DMS 273 treated with DMSO at 0.1 percent for 48 hours (cell line): ENCODE results near the gene NID1.
"Not testable (repeated sequence)": the region's sequence is repeated elsewhere in the genome, so short reads cannot be mapped to it uniquely, and the experiment has no call there.

ENCODE experiments used
- DNase-seq: peaks from one replicate; lab custom pipeline; 2025; lab: John Stamatoyannopoulos, UW

Gene NID1

DNA sequence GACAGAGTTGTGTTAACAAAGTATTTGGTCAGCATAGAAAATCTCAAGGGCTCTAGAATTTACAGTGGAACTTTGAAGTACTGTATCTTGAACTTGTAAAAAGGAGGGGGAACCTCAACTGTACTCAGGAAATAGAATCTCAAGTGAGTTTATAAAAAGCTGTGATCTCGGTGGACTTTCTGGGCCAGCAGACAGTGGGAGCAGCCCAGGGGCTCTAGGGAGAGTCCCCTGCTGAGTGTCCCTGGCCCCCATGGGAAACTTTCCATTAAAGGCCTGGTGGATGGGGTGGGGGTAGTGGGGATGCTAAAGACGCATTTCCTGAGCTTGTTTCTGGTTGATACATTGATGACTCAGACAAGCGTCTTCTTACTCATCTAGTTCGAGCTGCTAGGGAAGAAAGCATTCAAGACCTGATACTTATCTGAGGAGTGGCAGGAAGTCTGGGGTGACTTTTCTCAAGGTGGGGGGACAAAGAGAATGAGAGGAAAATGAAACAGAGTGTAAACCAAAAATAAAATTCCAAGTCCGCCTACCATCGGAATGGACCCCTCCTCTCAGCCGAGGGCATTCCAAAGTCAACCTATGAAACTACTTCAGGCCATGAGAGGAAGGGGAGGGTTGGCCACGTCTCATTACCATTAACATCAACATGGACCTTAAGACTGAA lies 65.5 kb downstream of the NID1 start:
- no peak for DNase-seq

DNA sequence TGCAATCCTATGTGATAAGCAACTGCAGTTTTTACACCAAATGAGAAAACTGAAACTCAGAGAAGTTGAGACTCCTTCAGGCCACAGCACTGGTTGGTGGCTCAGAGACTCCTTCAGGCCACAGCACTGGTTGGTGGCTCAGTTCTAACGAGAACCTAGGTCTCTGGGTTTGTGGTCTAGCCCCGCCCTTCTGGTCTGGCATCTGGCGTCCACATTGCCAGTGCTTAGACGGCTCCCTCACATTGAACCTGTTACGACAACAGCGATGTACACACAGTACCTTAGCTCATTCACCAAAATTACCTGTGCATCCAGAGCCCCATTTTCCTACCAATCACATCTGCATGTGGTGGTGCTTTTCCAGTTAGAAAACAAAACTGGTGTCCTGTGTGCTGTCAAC lies 66.1 kb downstream of the NID1 start:
- no peak for DNase-seq

DNA sequence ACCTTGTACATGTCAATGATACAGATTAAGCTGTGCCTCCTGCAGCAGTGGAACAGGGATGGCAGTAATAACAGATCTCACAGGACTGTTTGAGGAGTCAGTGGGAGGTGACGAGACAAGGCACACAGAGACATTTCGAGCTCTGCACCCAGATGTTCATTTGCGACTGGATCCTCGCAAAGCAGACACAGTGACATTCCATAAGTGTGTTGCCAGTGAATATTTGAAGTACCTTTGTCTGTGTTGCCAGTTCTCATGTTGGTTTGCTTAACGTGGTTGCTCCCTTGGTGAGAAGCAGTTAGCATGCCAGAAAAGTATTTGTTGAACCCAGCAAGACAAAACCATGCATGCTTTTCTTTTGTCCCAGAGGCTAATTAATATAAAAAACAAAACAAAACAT lies 67.0 kb downstream of the NID1 start:
- no peak for DNase-seq

DNA sequence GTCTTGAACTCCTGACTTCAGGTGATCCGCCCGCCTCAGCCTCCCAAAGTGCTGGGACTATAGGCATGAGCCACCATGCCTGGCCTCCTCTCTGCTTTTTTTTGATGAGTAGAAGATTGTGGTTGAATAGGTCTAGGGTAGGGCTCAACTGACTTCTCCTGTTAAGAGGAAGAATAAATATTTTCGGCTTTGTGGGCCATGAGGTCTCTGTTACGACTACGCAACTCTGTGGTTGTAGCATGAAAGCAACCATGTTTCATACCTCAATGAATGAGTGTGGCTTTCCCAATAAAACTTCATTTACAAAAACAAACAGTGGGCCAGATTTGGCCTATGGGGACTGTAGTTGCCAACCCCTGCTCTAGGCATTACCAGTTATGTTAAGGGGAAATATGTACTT lies 67.8 kb downstream of the NID1 start:
- no peak for DNase-seq

DNA sequence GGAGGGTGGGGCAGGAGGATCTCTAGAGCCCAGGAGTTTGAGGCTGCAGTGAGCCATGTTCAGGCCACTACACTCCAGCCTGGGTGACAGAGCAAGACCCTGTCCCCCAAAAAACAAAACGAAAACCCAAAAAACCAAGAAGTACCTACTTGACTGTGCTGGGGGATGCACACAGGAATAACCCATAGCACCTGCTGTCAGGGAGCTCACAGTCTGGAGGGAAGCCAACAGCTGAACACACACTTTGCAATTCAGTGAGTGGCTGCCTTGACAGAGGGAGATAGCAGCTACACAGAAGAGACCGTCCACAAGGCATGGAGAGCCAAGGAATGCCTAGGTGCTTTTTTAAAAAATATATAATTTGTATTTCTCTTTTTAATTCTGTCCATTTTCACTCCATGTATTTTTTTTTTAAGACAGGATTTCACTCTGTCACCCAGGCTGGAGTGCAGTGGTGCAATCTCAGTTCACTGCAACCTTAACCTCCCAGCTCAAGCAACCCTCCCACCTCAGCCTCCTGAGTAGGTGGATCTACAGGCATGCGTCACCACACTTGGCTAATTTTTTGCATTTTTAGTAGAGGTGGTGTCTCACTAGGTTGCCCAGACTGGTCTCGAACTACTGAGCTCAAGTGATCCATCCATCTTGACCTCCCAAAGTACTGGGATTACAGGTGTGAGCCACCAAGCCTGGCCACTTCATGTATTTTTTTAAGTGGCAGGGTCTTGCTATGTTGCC lies 68.7 kb downstream of the NID1 start:
- no peak for DNase-seq

DNA sequence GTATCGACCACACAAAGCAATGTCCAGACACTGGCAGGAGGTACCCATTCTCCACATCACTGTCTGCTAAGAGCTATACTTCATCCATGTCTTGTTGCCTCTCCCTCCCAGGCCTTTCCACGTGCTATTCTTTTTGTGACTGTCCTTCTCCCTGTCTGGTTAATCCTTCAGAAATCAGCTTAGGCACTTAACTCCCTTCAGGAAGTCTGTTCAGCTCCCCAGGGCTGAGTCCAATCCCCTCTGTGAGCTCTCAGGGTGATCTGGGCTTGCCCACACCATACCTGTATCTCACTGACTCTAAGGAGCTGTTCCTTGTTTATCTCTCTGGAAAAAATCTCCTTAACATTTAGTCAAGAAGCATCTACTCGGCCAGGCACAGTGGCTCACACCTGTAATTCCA lies 69.4 kb downstream of the NID1 start:
- DNase-seq = no peak

DNA sequence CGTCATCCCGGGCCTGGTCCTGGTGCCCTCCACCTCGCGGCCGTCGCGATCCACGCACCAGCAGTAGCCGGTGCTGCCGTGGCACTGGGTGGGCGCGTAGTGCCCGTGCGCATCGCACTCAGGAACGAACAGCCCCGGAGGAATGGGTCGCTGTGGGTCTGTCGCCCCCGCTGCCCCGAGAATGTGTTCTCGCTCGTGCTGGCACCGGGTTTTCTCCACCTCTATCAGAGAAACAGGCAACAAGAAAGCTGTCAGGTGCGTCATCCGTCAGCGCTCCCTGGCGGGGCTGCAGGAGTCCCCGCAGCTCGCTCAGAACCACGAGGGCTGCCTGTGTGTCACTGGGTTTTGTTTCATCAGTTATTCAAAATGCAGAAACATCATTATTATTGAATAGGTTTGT lies 71.2 kb downstream of the NID1 start:
- DNase-seq = no peak

DNA sequence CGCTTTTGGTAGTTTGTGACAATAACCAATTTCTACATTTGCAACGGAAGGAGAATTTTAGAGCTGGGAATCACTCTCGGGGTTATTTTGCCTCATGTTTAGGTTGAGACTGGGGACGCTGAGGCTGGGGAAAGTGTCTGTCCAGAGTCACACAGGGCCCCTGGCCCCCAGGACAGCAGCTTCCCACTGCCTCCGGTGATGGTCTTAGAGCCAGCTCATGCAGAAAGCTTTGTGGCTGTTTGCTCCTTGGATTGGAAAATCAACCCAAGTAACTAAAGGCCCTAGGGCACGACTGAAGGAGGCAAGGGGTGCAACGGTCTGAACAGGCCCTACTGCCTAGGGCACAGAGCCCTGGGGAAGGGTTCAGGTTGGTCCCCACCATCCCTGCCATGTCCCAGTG lies 72.0 kb downstream of the NID1 start:
- no peak for DNase-seq

DNA sequence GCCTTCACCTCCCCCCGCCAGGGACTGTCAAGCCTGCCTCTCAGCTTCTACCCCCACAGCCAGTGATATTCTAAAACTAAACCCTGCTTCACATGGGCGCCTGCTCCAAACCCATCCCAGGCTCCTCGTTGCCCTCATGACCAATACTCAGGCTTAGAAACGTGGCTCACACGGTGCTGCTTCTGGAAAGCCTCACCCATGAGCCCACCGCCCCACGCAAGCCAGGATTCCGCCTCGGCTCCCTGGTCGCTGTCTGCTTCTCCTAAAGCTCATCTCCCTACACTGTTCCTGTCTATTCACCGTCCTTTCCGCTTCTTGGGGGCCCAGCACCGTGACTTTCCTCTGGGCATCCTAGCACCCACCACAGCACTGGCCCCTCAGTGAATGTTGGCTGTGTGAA lies 72.5 kb downstream of the NID1 start:
- DNase-seq = no peak

DNA sequence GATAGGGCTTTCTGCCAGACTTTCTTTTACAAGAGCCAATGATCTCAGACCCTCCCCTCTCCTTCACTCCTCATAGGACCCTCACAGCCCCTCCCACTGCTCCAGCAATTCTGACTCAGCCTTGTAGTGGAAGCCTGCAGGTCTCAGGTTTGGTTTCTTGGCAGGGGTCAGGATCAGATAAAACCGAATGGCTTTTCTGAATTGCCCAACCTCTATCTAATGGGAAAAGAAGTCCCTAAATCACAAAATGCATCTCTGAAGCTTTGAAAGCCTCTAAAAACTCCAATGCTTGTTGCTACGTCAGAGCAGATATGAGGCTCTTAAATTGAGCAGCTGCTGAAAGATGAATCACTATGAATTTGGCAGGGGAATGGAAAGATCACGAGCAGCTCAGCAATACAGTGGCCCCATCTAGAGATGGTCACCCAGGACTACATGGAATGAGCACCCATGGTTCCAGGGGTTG lies 74.5 kb downstream of the NID1 start:
- DNase-seq = no peak

DNA sequence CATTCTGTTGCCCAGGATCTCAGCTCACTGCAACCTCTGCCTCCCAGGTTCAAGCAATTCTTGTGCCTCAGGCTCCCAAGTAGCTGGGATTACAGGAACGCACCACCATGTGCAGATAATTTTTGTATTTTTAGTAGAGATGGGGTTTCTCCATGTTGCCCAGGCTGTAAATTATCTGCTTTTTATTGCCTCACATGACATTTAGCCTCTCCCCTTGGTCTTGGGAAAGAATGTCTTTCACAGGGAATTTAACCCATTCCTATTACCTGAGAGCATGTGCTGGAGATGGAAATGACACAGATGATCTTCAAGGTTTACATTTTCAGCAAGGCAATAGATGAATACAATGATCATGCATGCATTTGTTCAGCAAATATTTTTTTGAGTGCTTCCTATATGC lies 75.8 kb downstream of the NID1 start:
- no peak for DNase-seq

DNA sequence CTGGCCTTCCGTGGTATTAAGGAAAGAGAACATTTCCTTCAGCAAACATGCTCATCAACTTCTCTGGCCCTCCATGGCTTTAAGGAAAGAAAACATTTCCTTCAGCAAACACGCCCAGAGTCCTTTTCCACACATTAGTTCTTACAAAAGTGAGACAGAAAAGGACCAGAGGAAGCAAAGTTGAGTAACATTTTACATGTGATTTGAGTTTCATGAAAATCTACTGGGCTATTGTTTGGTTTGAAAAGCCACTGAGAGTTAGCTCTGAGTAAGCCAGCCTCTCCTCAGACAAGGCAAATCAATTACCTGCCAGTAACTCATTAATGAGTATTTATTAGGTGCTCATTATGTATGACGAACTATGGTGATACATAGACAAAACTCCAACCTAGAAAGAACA lies 78.0 kb downstream of the NID1 start:
- DNase-seq = no peak

DNA sequence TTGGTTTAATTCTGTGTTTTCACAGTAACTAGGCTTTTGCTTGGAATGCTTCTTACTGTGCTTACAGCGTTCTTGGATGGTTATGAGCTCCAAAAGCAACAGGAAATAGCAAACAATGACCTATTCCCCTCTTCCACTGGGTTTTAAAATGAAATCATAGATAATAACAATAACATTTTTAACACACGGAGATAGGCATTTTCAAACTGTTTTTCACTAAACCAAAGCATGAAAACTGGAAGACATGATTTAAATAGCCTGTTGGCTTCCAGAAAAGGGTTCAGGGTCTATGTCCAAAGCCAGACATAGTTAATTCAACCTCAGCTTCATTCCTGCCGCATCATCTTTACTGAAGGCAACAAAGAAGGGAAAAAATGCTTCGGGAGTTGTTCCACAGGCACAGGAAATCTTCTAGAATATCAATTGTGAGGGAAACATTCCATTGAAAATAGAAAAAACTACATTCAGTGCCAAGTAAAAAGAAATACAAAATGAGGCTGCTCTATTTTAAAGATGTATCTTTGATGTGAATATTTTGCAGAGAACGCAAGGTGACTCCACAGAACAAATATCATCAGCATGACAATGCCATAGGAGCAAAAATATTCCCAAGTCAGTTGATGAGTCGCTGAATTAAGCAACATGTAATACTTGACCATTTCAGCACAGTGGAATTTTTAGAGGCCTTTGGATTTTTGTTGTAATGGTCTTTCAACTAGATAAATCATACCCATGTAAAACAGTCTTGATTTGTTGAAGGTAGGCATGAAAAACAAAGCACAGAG lies 80.7 kb downstream of the NID1 start:
- DNase-seq = no peak

DNA sequence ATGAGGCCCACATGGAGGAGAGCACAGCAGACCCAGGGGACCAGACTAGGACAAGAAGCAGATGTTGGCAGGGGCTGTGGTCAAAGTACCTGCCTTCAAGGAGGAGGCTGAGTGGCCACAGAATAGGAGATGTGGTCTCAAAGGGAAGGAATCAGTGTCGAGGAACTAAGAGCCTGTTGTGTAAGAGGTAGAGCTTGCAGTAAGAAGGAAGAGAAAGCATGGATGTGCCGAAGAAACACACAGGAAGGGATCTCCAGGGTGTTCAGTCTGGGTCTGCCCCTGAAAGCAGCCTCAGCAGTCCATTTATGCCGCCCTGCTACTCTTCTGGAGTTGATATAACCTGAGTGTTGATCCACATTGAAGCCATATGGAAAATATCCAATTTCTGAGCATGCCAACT lies 83.9 kb downstream of the NID1 start:
- no peak for DNase-seq

DNA sequence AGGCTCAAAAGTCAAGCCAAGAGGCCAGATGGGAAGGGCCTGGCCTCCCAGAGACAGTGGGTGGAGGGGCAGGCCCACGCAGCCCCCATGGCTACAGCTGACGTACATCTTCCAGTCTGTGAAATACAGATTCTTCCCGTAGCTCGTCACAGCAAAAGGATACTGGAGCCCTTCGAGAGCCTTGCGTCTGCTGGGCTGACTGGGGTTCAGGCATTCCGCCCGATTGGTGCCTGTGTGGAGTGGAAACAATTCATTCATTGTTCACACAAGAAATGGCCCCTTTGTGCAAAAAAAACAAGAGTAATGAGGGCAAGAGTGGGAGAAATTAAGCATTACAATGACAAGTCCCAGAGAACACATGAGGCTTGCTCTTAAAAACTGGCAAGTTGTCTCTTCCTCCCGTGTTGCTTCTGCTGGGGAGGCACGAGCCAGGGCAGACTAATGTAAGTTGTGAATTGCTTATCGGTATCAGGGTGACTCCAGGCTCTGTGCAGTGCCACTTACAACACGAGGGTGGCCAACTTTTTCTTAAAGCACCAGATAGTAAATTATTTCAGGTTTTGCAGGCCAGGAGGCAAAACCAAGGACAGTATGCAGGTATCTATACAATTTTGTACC lies 85.1 kb downstream of the NID1 start:
- no peak for DNase-seq

DNA sequence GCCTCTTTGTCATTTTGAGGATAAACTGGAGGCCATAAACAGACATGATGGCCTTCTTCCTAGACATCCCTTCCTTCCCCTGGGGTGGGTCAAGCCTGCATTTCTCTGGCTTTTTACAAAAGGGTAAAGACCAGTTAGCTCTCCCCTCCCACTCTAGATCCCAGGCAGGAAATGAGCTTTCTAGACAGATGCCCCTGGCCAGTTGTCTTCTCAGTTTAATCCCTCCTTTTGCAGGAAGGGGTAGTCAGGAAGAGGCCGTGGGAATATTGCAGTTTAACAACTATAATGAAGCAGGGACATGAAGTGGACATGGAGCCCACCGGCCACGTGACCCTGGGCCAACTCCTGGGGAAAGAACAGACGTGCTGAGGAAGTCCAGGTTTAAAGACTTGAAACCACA lies 85.7 kb downstream of the NID1 start:
- no peak for DNase-seq

DNA sequence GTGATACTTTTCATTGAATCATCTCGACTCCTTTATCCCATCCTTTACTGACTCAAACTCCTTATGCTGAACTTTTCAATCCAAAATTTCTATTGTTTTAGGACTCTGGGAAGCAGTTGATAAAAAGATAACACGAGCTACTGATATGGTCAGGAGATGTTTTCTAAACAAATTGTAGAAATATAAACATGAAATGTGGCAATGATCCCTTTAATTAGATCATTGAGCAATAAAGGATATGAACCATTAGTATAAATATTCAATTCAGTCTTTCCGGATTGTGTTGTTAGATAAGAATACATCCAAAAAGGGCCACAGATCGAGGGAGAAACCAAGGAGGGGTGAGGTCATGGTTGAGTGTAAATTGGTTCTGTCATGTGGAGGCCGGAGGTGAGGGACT lies 88.4 kb downstream of the NID1 start:
- DNase-seq = no peak

DNA sequence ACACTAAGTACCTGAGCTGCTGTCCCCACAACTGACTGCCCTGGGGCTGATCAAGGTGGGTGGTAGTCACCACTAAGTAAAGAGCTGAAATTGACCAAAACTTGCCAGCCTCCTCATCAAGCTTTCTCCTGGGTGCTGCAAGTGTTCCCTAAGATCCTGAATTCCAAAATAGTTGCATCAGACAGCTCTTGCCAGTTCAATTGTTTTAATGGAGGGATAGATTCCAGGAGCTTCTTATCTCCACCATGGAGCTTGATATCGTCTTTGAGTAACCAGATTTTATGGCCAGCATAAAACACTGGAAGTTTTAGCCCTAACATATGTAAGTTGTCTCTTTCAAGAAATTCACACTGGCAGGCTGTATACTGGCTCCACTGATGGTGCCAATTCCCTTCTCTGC lies 90.3 kb downstream of the NID1 start:
- DNase-seq = no peak

DNA sequence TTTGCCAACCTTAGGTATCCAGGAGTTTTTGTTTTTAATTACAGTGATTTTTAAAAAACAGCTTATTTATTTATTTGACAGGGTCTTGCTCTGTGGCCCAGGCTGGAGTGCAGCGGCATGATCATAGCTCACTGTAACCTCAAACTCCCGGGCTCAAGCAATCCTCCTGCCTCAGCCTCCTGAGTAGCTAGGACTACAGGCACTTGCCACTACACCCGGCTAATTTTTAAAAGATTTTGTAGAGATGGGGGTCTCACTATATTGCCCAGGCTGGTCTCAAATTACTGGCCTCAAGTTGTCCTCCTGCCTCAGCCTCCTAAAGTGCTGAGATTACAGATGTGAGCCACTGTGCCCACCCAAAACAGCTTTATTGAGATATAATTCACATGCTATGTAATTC lies 92.2 kb downstream of the NID1 start:
- DNase-seq = not testable (repeated sequence)

DNA sequence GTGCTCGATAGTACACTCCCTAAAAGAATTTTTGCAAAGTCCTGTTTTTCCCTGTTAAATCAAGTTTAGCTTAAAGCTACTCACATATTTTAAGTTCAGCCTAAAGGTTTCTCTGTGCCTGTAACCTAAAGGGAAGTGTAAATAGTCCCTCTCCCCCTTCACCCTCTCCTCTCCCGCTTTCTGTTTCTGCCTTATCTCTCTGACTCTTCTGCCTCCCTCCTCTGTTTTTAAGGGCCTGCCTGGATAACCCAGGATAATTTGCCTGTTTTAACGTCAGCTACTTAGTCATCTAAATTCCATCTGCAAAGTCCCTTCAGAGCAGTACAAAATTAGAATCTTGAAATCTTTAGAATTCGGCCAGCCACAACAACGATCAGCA lies 92.6 kb downstream of the NID1 start:
- DNase-seq = no peak

DNA sequence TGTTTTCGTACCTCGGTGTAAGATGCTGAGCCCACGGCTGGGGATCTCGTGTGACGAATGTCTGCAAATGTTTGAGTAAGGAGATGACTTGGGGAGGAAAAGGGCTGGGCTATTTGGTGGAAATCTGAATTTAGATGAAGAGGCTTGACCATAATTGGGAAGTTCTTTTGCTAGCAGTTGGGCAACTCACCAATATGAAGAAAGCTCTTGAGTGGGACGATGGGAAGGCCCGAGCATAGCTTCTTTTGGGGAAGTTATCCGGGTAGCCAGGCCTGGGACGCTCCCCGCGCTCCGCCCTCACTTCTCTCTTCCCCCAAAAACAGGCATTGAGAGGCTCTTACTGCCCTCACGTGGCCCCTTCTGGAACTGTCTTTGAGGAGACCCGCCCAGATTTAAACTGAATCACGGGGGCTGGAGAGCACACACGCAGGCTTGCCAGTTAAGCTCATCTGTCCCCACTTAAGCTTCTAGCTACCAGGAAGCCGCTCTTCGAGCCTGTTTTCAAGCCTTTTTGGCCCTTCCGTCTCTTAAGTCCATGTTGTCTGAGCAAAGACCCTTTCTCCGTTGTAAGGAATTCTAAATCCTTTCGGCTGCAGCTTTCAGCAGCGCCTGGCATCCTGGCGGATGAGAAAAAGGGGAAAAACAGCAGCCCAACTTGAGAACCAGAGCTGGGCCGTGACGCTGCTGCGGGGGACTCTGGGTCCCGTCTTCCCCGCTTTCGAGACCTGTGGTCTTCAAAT lies 93.1 kb downstream of the NID1 start:
- peak; percentile 76 for DNase-seq

DNA sequence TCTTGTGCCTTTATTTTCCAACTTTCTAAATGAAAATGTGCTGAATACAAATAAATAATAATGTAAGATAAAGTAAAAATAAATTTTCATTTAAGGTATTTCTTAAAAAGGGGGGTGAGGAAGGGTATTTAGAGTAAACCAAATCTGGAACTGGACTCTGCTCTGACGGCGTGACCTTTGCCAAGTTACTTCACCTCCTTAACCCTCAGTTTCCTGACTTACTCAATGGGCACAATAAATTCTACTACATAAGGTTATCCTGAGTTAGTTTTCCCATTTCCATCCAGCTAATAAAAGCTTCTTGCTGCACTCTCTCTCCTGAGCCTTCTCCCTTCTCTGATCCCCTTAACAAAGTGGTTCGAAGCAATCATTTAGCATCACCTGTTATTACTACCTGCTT lies 93.9 kb downstream of the NID1 start:
- no peak for DNase-seq
